Stimulated activated CD4-positive, alpha-beta T cell treated with anti-CD3 and anti-CD28 coated beads, Interleukin-1b, Interleukin-23, amount 100 ng/mL, for 1 hour (primary cell): ENCODE measurements around the gene OR2A42.
"Not testable (repeated sequence)": the region's sequence is repeated elsewhere in the genome, so short reads cannot be mapped to it uniquely, and the experiment has no call there.

Experiments used
- DNase-seq, 2 donors: peaks; one replicate each; pipeline ENCODE4 v3.0.0-alpha.2; 2020; ENCODE audit warnings: low read depth in 2 of 2

OR2A42 gene

DNA sequence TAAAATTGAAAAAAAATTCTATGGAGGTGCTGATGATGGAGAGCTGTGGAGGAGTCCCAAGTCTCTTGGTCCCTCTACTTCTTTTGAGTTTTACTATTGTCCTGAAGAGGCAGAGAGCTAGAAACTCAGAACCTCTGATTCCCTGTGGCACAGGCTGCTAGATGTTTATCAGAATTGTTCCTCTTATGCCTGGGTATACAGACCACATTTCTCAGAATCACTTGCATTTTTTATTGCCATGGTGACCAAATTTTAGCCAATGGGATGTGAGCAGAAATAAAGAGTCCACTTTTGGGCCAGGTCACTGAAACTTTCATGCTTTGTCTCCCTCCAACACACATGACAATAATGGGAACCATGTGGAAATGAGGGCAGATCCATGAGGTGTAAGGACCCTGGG, 15.7 kb downstream of the OR2A42 start:
- DNase-seq = not testable (repeated sequence)

DNA sequence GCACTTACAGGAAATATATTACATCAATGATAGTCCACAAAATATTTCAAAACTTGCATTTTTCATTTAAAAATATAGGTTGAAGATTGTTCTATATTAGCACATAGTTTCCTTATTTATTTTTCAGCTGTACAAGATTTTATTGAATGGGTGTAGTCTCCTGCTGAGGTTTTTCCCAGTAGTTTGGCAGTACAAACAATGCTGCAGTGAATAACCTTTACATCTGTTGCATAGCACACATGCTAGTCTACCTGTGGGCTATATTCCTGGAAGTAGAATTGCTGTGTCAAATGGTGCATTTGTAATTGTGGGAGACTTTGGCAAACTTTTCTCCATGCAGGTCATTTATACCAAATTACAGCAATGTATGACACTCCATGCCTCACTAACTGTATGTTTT, 18.9 kb downstream of the OR2A42 start:
- not testable (repeated sequence) for DNase-seq

DNA sequence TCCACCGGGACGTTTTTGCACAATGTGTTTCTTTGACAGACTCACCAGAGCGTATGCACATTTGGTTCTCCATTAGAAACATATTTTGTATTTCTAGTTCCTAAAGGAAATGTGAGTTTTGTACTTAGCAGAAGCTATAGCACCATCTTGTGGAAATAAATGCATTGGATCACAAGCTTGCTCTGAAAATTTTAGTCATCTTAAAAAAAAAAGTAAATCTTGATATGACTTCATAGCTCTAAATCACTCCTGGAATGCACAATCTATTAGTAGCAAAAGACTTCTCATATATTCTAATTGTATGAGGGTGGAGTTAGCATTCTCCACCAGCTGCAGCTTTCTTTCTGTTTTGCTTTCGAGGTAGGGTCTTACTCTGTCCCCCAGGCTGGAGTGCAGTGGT, 20.3 kb downstream of the OR2A42 start:
- not testable (repeated sequence) for DNase-seq

DNA sequence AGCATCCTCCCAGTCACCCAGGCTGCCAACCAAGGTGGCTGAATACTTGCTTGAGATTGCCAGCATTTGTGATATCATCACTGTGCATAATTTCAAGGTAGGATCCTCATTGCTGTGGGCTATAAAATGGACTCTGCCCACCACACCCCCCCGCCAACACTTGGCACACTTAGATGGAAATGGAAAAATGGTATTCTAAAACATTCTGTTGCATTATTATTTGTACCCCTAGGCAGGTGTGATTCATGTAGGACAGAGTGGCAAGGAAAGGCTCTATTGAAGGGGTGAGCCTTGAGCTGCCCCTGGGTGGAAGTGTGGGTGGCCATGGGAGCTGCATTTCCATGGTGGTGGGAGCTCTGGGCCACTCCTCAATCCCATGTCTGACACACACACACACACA, 20.8 kb downstream of the OR2A42 start:
- DNase-seq = not testable (repeated sequence)

GRCh38 chr7:144217200-144217599, 22.2 kb downstream of the OR2A42 start:
- not testable (repeated sequence) for DNase-seq

- DNase-seq = not testable (repeated sequence)
These were observed 34.1 kb downstream of the OR2A42 start for GRCh38 chr7:144205306-144205705.

DNA sequence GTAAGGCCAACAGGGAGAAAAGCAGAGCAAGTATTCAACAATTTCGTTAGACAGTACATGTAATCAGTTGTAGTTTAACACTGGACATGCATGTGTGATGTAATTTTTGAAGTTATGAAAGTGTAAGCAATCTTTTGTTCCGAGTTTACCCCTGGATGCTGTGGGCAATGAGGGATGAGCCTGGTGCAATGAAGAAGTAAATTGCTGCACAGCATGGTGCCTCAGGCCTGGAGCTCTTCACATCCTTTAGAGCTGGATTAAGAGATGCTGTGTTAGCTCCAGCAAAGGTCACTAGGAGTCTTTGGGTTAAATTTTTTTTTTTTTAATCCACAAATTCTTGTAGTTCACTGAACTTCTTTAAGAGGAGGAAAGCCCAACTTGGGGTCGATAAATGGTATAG, 36.3 kb downstream of the OR2A42 start:
- DNase-seq = not testable (repeated sequence)

DNA sequence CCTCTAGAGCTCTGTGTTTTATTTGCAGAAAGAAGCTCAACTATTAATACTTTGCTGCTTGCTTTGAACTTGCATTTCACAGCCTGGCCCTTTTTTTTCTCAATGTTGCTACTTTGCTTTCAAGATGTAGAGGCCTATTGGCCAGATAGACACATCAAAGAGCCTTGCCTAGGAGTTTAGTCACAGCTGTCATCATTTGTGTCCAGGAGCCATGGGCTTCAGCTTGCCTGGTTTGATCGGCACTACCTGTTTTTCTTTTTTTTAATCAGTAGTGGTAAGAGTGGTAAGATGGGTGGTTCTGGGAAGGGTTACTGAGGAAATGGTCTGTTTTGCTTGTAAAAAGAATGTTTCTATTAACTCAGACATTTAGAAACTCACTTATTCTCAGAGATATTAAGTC, 37.4 kb downstream of the OR2A42 start:
- not testable (repeated sequence) for DNase-seq

DNA sequence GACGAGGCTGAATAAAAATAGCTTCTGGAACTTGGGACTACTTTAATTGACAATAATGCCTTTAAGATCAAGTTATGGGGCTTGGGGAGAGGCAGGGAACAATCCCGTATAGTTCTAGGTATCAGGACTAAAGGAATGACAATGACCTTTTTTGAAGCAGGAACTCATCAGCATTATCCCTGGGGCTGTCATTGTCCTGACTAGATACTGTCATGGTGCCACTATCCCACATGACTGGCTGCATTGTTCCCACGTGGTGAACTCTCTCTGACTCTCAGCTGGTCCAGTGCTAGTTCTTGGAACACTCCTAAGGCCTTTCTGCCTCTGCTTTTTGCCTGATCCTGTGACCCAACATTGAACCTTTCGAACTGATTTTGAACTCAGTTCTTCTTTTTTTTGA, 40.5 kb downstream of the OR2A42 start:
- not testable (repeated sequence) for DNase-seq

GRCh38 chr7:144195212-144195872, 44.1 kb downstream of the OR2A42 start, which contains the start of gene ARHGEF35:
TSS of gene ARHGEF35 (minus strand) at chr7:144195833. CDS start at chr7:144188383, 7,450 bp downstream.
- not testable (repeated sequence) for DNase-seq

DNA sequence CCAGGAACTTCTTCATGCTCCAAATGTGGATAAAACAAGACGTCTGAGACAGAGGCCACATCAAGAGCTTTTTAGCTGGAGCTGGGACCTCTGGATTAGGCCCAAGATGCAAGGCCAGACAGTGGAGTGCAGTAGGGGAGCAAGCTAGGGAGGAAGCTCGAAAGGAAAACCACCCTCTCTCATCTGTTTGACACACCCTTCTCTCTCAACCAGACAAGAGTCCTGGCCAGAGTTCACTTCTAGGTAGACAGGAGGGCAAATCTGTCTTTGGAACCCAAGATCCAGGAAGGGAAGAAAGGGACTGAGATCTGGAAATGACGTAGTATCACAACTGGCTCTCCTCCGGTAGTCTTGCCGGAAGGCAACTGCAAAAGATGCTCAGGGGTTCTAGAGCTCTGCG, 45.0 kb downstream of the OR2A42 start:
- DNase-seq = not testable (repeated sequence)

- not testable (repeated sequence) for DNase-seq
These were observed 45.6 kb downstream of the OR2A42 start for GRCh38 chr7:144193782-144194181.

DNA sequence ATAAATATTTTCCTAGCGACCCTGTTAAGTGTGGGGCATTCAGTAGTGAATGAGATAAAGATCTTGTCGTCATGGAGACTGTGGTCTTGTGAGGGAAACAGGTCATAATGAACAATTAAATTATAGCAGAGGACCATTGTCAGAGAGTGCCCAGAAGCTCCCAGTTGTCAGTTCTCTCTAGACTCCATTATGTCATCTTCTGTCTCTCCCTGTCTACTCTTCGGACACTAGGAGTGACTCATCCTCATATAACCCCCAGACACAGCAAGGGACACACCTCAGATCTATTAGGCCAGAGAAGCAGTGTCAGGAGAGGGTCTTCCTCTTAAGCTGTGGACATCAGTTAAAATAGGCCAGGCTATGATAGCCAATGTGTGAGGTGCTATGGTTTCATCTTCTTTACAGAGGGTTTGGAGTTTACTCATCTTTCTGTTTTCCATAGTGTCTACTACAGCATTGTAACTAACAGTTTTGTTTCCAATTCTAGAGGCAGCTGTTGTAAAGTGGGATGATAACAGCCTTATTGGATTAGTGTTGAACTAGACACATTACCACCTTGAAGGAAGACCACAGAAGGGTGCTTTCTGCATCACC, 50.7 kb downstream of the OR2A42 start:
- DNase-seq = not testable (repeated sequence)

GRCh38 chr7:144187848-144188247, 51.6 kb downstream of the OR2A42 start:
- not testable (repeated sequence) for DNase-seq

DNA sequence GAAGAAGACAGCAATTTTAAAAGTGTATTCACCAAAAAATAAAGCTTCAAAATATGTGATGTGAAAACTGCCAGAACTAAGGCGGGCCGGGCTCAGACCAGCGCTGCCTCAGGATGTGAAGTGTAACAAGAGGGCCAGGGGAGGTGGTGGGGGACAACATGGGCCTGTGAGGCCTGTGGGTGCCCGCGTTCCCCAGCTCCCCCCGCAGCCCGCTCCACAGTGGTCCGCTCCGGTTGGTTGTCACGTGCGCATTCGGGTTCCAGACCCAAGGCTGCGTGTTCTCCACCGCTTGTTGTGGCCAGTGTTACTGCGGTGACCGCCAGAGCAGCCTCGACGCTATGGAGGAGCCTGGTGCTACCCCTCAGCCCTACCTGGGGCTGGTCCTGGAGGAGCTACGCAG, 56.2 kb downstream of the OR2A42 start, which contains the start of gene CTAGE4:
Gene CTAGE4 (plus strand): TSS at position 301 of the 400 bp plus-strand sequence. CDS start 38 bp downstream, at position 339.
- DNase-seq = not testable (repeated sequence)

DNA sequence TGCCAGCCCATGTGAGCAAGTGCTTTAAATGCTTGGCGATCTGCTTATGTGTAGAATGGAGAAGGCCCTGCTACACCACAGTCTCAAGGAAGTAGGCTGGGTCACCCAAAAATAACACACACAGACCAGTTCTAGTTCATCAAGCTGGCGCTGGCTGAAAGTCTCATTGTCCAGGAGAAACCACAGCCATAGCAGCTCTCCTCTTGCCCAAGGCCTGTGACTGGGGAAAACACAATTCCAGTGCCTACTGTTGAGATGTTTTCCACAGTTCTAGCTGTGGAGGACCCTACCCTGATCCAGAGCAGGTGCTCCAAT, 60.3 kb downstream of the OR2A42 start:
- DNase-seq = not testable (repeated sequence)

DNA sequence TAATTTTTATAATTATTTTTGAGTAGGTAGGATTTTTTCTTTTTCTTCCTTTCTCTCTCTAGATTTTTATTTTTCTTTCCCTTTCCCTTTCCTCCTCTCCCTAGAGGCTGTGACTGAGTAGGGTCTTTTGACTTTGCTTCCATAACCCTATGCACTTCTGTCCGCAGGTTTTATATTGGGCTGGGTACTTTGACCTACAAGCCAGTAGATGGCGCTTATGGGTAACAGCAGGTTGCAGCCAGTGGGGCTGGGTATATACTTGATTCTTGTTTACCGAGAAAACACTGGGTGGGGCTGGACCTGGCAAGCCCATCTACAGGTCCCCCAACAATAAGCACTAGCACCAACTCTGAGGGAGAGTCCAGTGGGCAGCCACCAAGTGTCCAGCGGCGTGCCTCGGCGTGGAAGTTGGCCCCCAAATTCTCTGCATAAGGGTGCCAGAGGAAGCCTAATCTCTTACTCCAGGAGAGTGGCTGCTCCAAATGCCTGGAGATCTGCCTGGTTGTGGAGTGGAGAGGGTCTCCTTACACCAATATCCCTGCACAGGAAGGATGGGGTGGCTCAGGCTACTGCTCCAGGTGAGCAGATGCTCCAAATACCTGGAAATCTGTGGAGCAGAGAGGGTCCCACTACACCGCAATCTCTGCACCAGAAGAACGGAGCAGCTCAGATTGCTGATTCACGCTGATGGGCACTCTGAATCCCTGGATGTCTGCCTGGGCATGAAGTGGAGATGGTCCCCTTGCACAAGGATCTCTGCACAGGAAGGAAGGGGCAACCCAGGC, 60.8 kb downstream of the OR2A42 start:
- DNase-seq = not testable (repeated sequence)
